SK-N-SH treated with all-trans-retinoic acid at 6 μM for 48 hours (cell line): Measurements from ENCODE around the gene ZNF512.
"Not testable (repeated sequence)": the region's sequence is repeated elsewhere in the genome, so short reads cannot be mapped to it uniquely, and the experiment has no call there.

Experiments
- ATAC-seq: fragments of 200-7000 bp; cut with Tn5 transposase; 3 replicates; pipeline ENCODE4 v1.9.1; 2020; ENCODE audit warnings: mild to moderate bottlenecking, moderate library complexity
- ARNTL ChIP-seq: fragments of 450-650 bp; formaldehyde crosslinking; IDR thresholded peaks from 2 replicates; pipeline ENCODE4 v1.5.0; 2020; ENCODE audit warnings: low read depth, mild to moderate bottlenecking, moderate library complexity, borderline replicate concordance
- BACH2 ChIP-seq: fragments of 250-450 bp; sonication (Bioruptor Pico); IDR thresholded peaks from 2 replicates; pipeline ENCODE4 v1.9.0; 2021; ENCODE audit warnings: mild to moderate bottlenecking, borderline replicate concordance
- CREB5 ChIP-seq: fragments of 250-450 bp; sonication (Bioruptor Pico); IDR thresholded peaks from 2 replicates; pipeline ENCODE4 v1.5.1; 2020; ENCODE audit warnings: low read depth, mild to moderate bottlenecking, moderate library complexity
- CSDC2 ChIP-seq: fragments of 250-450 bp; sonication (Bioruptor Pico); IDR thresholded peaks from 2 replicates; pipeline ENCODE4 v1.5.0; 2020; ENCODE audit warnings: mild to moderate bottlenecking, moderate library complexity
- CSRNP3 ChIP-seq: fragments of 250-450 bp; sonication (Bioruptor Pico); IDR thresholded peaks from 2 replicates; pipeline ENCODE4 v1.5.1; 2021; ENCODE audit warnings: mild to moderate bottlenecking, moderate library complexity
- ESRRG ChIP-seq: fragments of 250-450 bp; sonication (Bioruptor Pico); IDR thresholded peaks from 2 replicates; pipeline ENCODE4 v1.6.1; 2021; ENCODE audit warnings: mild to moderate bottlenecking
- GLIS3 ChIP-seq: fragments of 250-450 bp; sonication (Bioruptor Pico); IDR thresholded peaks from 2 replicates; pipeline ENCODE4 v1.5.0; 2020; ENCODE audit warnings: mild to moderate bottlenecking, moderate library complexity
- ISL1 ChIP-seq: fragments of 250-450 bp; sonication (Bioruptor Pico); IDR thresholded peaks from 2 replicates; pipeline ENCODE4 v2.1.2; 2022; ENCODE audit warnings: mild to moderate bottlenecking, moderate library complexity
- OSR1 ChIP-seq: fragments of 250-450 bp; sonication (Bioruptor Pico); IDR thresholded peaks from 2 replicates; pipeline ENCODE4 v1.8.0; 2022; ENCODE audit warnings: moderate library complexity, mild to moderate bottlenecking, inconsistent platforms
- PATZ1 ChIP-seq: fragments of 250-450 bp; sonication (Bioruptor Pico); IDR thresholded peaks from 2 replicates; pipeline ENCODE4 v1.8.0; 2020; ENCODE audit warnings: mild to moderate bottlenecking, moderate library complexity, borderline replicate concordance
- POU6F1 ChIP-seq: fragments of 250-450 bp; sonication (Bioruptor Pico); IDR thresholded peaks from 2 replicates; pipeline ENCODE4 v1.8.0; 2021; ENCODE audit warnings: low read depth, mild to moderate bottlenecking, moderate library complexity, borderline replicate concordance
- PPARA ChIP-seq: fragments of 250-450 bp; sonication (Bioruptor Pico); IDR thresholded peaks from 2 replicates; pipeline ENCODE4 v1.5.0; 2020; ENCODE audit warnings: mild to moderate bottlenecking, borderline replicate concordance
- RARB ChIP-seq: fragments of 250-450 bp; sonication (Bioruptor Pico); IDR thresholded peaks from 2 replicates; pipeline ENCODE4 v1.8.0; 2021; ENCODE audit warnings: mild to moderate bottlenecking, moderate library complexity
- SNAI2 ChIP-seq: fragments of 250-450 bp; sonication (Bioruptor Pico); IDR thresholded peaks from 2 replicates; pipeline ENCODE4 v1.5.0; 2020; ENCODE audit warnings: mild to moderate bottlenecking, moderate library complexity
- TCF4 ChIP-seq: fragments of 250-450 bp; sonication (Bioruptor Pico); IDR thresholded peaks from 2 replicates; pipeline ENCODE4 v1.8.0; 2021; ENCODE audit warnings: mild to moderate bottlenecking, moderate library complexity, borderline replicate concordance
- TOX ChIP-seq: fragments of 250-450 bp; sonication (Bioruptor Pico); IDR thresholded peaks from 2 replicates; pipeline ENCODE4 v1.8.0; 2021; ENCODE audit warnings: mild to moderate bottlenecking, moderate library complexity, borderline replicate concordance
- ZC3H10 ChIP-seq: fragments of 250-450 bp; sonication (Bioruptor Pico); IDR thresholded peaks from 2 replicates; pipeline ENCODE4 v1.5.1; 2021; ENCODE audit warnings: mild to moderate bottlenecking, moderate library complexity
- ZFP3 ChIP-seq: fragments of 250-450 bp; sonication (Bioruptor Pico); IDR thresholded peaks from 2 replicates; pipeline ENCODE4 v1.5.0; 2020; ENCODE audit warnings: mild to moderate bottlenecking, moderate library complexity
- ZFP30 ChIP-seq: fragments of 450-650 bp; formaldehyde crosslinking; IDR thresholded peaks from 2 replicates; pipeline ENCODE4 v1.5.0; 2022; ENCODE audit warnings: mild to moderate bottlenecking, moderate library complexity
- ZNF565 ChIP-seq: fragments of 450-650 bp; formaldehyde crosslinking; conservative IDR thresholded peaks from 2 replicates; pipeline ENCODE4 v1.5.0; 2020; ENCODE audit warnings: low read depth, mild to moderate bottlenecking, moderate library complexity
- ZNF70 ChIP-seq: fragments of 450-650 bp; formaldehyde crosslinking; IDR thresholded peaks from 2 replicates; pipeline ENCODE4 v1.5.0; 2020; ENCODE audit warnings: mild to moderate bottlenecking, moderate library complexity

ZNF512 gene

GRCh38 chr2:27622921-27623384, 40.1 kb downstream of the ZNF512 start (continued):
- no peak for TF ChIP-seq TOX
- no peak for TF ChIP-seq ZNF70
- no peak for TF ChIP-seq ZNF565 (CRISPR knock-in tag)
- TF ChIP-seq CSDC2 (CRISPR knock-in tag) = peak; percentile 55; the same call in 1 of the 2 replicates
- TF ChIP-seq SNAI2 = peak; percentile 17; the same call in 1 of the 2 replicates
- TF ChIP-seq ZFP3 (CRISPR knock-in tag) = peak; percentile 64; the same call in 1 of the 2 replicates
- TF ChIP-seq RARB (CRISPR knock-in tag) = no peak
- TF ChIP-seq PPARA (CRISPR knock-in tag) = no peak
- TF ChIP-seq CREB5 (CRISPR knock-in tag) = peak; percentile 47; the same call in 1 of the 2 replicates
- TF ChIP-seq BACH2 (CRISPR knock-in tag) = no peak
- no peak for TF ChIP-seq ZFP30

GRCh38 chr2:27624943-27625342, 42.1 kb downstream of the ZNF512 start:
- ATAC-seq = no peak
- TF ChIP-seq CSRNP3 (CRISPR knock-in tag) (no peak), GLIS3 (CRISPR knock-in tag) (no peak), TCF4 (CRISPR knock-in tag) (no peak), ZNF565 (CRISPR knock-in tag) (no peak), CREB5 (CRISPR knock-in tag) (no peak), ISL1 (CRISPR knock-in tag) (no peak), PATZ1 (CRISPR knock-in tag) (no peak), ZFP30 (no peak), CSDC2 (CRISPR knock-in tag) (no peak), ESRRG (CRISPR knock-in tag) (no peak), POU6F1 (CRISPR knock-in tag) (no peak)

GRCh38 chr2:27626323-27626722, 43.5 kb downstream of the ZNF512 start:
- ATAC-seq = not testable (repeated sequence)

GRCh38 chr2:27626921-27627320, 44.1 kb downstream of the ZNF512 start:
- not testable (repeated sequence) for ATAC-seq

GRCh38 chr2:27627963-27628766, 45.3 kb downstream of the ZNF512 start:
- peak; percentile 74 for ATAC-seq
- TF ChIP-seq SNAI2 = no peak
- TF ChIP-seq CREB5 (CRISPR knock-in tag) = peak; percentile 85
- TF ChIP-seq CSRNP3 (CRISPR knock-in tag) = no peak
- no peak for TF ChIP-seq ZFP3 (CRISPR knock-in tag)
- no peak for TF ChIP-seq ZC3H10 (CRISPR knock-in tag)
- 0 out of 2 replicates have a peak, but pooled peaks have one; percentile 24 for TF ChIP-seq CSDC2 (CRISPR knock-in tag)
- TF ChIP-seq ARNTL = no peak
- TF ChIP-seq TOX = peak; percentile 48; the same call in 1 of the 2 replicates
- TF ChIP-seq ISL1 (CRISPR knock-in tag) = peak; percentile 71
- no peak for TF ChIP-seq OSR1 (CRISPR knock-in tag)
- no peak for TF ChIP-seq PPARA (CRISPR knock-in tag)
- no peak for TF ChIP-seq BACH2 (CRISPR knock-in tag)
- TF ChIP-seq RARB (CRISPR knock-in tag) = no peak
